GM21717 (cell line): Measurements from ENCODE around the gene EIF1.

ENCODE experiments used
- ATAC-seq: cut with Tn5 transposase; IDR thresholded peaks from one replicate; pipeline ENCODE4 v1.9.1; 2021; ENCODE audit warnings: mild to moderate bottlenecking, moderate library complexity; ENCODE audit not compliant: unreplicated experiment

Gene EIF1

DNA sequence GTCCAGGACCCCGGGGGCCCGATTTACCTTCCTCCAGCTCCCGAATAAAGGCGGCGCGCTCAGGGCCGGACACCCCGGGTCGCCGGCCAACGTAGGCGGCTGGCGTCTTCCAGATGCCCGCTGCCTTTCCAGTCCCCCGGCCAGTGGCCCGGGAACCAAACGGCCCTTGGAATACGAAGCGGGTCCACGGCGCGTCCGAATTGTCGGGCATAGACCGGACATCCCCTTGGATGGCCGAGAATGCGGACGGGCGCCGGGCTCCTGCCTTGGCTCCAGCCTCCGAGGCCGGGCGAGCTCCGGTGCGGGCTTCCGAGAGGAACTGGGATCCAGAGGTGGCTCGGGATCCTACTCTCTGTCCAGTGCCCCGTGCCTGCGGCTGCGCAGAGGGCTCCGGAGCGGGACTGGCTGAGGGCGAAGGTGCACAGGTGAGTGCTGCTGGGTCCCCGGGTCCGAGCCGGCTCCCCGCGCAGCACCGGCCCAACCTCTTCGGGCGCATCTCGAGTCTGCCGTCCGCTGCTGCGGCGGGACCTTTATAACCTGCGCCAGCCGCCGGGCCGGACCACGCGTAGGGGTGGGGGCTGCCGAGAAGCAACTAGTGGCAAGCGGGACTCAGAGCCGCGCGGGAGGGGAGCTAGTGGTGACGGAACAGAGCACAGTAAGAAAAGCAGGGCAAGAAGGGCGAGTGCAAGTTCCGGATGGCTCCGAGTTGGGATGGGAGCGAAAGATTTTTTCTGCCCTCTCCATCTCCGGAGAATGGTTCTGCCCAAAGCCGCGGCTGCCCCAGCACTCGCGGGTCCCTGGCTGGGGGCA lies 45.7 kb downstream of the EIF1 start, which contains the start of gene HAP1:
TSS of gene HAP1 (minus strand) at position 505 of the 810 bp plus-strand sequence. CDS start at position 496, 9 bp downstream.
- ATAC-seq, result no peak

DNA sequence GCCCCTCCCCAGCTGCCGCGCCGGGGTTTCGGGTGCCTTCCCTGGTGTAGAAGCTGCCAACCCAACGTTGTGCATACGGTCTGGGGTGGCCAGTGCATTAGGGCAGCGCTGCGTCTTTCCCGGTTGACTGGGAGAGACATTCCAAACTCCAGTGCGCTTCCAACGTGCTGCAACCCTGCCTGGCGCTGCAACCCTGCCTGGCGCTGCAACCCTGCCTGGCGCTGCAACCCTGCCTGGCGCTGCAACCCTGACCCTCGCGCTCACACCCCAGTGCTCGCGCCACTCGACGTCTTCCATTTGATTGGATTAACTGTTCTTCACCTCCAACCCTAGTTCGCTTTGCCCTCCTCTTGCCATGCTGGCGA lies 46.2 kb downstream of the EIF1 start:
- ATAC-seq, result no peak

DNA sequence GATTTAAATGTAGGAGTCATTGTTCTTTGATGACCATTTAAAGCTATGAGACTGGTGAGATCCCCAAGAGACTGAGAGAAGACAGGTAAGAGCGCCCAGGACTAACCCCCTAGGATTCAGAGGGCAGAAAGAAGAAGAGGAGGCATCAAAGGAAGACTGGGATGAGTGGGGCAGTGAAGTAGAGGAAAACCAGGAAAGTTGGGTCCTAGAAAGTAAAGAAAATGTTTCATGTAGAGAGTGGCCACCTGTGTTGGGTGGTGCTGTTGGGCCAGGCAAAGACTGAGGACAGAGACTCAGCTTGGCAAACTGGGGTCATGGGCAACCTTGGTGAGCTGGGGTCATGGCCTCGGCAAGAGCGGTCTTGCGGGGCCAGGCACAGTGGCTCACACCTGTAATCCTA lies 47.1 kb downstream of the EIF1 start:
- ATAC-seq, result no peak

DNA sequence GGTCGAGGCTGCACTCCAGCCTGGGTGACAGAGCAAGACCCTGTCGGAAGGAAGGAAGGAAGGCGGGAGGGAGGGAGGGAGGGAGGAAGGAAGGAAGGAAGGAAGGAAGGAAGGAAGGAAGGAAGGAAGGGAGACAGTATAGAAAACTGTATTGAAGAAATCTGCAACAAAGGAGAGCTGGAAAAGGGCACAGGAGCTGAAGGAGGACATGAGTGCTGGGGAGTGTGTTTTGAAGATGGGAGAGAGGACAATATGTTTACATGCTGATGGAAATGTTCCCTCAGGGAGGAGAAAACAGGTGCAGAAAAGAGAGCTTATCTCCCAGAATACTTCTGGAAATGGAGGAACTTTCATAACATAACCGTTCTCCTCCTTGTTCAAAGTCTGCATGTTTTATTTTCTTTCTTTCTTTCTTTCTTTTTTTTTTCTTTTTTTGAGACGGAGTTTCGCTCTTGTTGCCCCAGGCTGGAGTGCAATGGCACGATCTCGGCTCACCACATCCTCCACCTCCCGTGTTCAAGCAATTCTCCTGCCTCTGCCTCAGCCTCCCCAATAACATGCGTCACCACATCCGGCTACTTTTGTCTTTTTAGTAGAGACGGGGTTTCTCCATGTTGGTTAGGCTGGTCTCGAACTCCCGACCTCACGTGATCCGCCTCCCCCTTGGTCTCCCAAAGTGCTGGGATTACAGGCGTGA lies 48.4 kb downstream of the EIF1 start:
- ATAC-seq, result no peak

DNA sequence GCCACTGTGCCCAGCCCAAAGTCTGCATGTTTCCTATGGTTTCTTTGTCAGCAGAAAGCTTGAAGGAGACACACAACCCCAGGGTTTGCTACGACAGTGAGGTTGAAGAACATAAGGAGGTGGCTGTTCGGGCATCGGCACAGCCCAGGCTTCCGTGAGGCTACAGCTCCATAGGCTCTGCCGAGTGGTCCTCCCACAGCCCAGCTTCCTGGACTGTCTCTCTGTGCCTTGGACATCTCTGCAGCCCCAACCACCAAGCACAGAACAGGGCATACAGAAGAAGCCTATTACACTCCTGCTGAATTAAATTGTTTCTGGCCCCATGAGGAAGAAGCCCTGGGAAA lies 49.0 kb downstream of the EIF1 start:
- no peak for ATAC-seq

DNA sequence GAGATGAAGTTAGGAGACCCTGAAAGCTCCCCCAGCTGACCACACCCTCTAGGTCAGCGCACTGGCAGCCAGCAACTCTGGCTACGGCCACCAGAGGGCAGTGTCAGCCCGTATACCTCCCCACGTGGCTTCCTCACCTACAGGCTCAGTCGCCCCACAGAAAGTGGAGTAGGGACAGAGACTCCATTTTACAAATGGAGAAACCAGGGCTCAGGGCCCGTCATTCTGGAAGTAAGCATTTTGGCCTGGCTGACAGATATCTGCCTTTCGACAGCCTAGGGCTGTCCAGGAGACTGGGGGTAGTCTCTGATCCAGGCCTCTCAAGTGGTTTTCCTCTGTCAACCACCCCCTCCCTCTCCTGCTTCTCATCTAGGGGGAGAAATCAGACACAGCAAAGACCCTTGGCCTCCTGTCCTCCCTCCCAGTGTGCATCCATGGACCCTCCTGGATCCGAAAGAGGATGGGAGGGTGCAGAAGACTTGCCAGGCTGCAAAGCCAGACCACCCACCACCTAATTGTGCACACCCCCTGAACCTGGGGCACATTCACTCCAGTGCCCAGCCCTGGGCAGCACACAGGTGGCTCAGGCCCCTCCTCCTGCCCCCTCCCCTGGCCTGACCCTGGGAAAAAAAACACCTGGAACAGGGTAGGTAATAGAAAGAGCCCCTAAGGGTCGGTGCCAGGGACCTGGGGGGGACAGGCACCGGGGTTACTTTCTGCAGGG lies 49.6 kb downstream of the EIF1 start:
- no peak for ATAC-seq

DNA sequence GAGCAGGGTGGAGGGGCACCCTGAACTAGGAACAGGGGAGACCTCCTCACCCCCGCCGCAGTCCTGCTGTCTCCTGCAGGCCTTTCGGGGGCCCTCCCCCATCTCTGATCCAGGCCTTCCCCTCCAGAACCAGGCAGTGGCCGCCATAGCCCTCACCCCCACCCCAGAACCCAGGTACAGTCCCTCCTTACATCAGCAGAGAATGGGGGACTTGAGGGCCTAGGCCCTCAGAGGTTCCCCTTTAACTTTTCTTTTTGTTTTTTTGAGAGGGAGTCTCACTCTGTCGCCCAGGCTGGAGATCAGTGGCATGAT lies 50.1 kb downstream of the EIF1 start:
- ATAC-seq, result no peak

DNA sequence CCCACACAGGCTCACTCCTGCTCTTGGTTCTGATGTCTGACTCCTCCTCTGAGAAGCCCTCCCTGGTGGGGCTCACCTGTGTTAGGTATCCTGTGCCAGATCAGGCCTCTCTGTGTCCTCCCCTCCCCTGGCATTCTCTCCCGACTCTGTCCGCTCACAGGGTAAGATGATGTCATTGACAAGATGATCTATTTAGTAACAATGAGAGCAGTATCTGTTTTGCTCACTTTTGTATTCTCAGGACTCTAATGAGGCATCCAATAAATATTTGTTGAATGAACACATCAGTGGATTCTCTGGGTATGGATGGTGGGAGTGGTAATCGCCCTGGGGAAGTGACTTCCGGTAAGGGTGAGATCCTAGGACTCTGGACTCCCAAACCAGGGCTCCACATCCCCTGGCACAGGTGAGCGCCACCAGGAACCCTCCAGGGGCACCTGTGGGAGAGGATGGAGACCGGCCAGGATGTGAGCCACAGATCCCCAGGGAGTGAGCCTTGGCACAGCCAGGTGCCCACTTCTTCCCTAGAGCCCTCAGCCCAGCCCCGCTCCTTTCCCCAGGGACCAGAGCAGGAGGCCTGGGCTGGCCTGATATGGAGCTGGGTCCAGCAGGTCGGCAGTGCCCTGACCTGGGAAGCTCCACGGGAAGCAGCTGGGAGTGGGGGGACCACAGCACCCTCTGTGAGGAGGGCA lies 51.1 kb downstream of the EIF1 start:
- no peak for ATAC-seq

DNA sequence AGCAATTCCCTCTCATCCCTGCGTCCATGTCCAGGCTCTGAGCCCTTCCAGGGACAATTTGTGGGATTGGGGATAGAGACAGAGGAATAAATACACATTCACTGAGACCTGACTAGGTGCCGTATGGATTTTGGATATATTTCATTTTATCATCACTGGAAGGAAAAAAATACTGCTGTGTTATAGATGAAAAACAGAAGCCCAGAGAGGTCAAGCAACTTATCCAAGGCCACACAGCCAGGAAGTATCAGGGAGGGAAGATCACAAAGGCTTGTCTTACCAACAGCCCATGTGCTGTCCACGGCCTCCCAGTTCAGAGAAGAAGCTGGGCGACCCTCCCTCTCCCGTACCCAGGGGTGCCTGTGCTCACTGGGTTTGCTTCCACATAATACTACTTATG lies 51.8 kb downstream of the EIF1 start:
- ATAC-seq, result no peak

DNA sequence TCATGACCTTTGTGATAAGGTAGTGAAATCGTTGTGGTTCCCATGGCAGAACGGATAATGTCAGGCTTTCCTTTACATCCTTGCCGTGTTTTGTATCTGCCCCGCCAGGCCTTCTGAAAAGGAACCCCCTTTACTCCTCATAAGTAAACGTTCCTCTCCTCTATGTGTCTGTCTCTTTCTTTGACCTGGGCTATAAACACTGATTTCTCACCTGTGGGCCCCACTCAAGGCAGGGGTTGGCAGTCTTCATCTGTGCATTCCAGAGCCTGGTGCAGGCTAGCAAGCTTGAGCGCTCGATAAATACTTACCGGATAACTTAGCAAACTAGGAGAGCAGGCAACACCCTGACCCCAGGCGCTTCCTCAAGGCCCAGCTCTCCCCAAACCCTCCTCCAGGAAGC lies 53.0 kb downstream of the EIF1 start:
- ATAC-seq, result no peak
